Panc1 (cell line): ENCODE measurements around the gene ARHGAP6. TPM values are rescaled to one million over a fixed set of nuclear protein-coding genes. Genes with fewer than 3 reads are reported as not detected.

Source experiments
- ATAC-seq: fragments of 200-7000 bp; cut with Tn5 transposase; 2 replicates; pipeline ENCODE4 v1.9.1; 2020; ENCODE audit warnings: mild to moderate bottlenecking, moderate library complexity
- BruUV-seq: library from RNA; stranded (reverse); fragments of 400-500 nt; replicated peaks from 2 replicates; lab custom pipeline; 2021; lab: Mats Ljungman, UMichigan
- CTCF ChIA-PET: fragments of 300-600 bp; sonication (Branson Sonifier 250); formaldehyde crosslinking; loops from one replicate; lab custom pipeline; 2022; ENCODE audit warnings: antibody characterized with exemption; lab: Charles Lee
- POLR2A ChIA-PET: fragments of 300-600 bp; sonication (Branson Sonifier 250); formaldehyde crosslinking; loops from one replicate; lab custom pipeline; 2022; ENCODE audit warnings: antibody characterized with exemption; lab: Charles Lee
- DNase-seq: peaks from one replicate; pipeline ENCODE4 v3.0.0-alpha.2; 2010; ENCODE audit warnings: low read depth, low spot score
- H3K27ac ChIP-seq: 2 replicates; pipeline ENCODE4 v1.5.1; 2011; ENCODE audit warnings: mild to moderate bottlenecking, low read length, inconsistent platforms
- H3K27me3 ChIP-seq: fragments of 200-500 bp; sonication (Bioruptor generic); 2 replicates; pipeline ENCODE4 v1.6.0; 2014; ENCODE audit warnings: low read length, inconsistent platforms; ENCODE audit not compliant: control insufficient read depth, insufficient read depth
- H3K36me3 ChIP-seq: fragments of 200-500 bp; sonication (Bioruptor generic); 2 replicates; pipeline ENCODE4 v1.5.1; 2014; ENCODE audit warnings: inconsistent platforms, mild to moderate bottlenecking, low read length, moderate library complexity; ENCODE audit not compliant: control insufficient read depth, insufficient read depth
- H3K4me1 ChIP-seq: 2 replicates; pipeline ENCODE4 v1.5.1; 2011; ENCODE audit warnings: inconsistent platforms, mild to moderate bottlenecking, low read length, moderate library complexity; ENCODE audit not compliant: control insufficient read depth, insufficient read depth
- H3K4me3 ChIP-seq, 2 experiments: 2 replicates each; pipeline ENCODE4 v1.5.1; 2011 to 2012; ENCODE audit warnings: low read depth in 2 of 2, low read length in 2 of 2, mild to moderate bottlenecking in 2 of 2, inconsistent platforms in 1 of 2, moderate library complexity in 1 of 2
- H3K9me3 ChIP-seq: fragments of 200-500 bp; sonication (Bioruptor generic); 2 replicates; pipeline ENCODE4 v1.5.1; 2014; ENCODE audit warnings: low read depth, mild to moderate bottlenecking, inconsistent platforms, low read length, moderate library complexity; ENCODE audit not compliant: control insufficient read depth, insufficient read depth
- POLR2AphosphoS5 ChIP-seq: IDR thresholded peaks from 2 replicates; pipeline ENCODE4 v1.6.1; 2012; ENCODE audit warnings: mild to moderate bottlenecking, low read depth, low read length, moderate library complexity
- REST ChIP-seq, 2 experiments: IDR thresholded peaks; 2 replicates each; pipeline ENCODE4 v1.6.1; 2011 to 2012; ENCODE audit warnings: low read depth in 2 of 2, control low read depth in 1 of 2, low read length in 1 of 2, mild to moderate bottlenecking in 1 of 2, moderate library complexity in 1 of 2; ENCODE audit not compliant: insufficient read depth in 1 of 2
- SIN3A ChIP-seq: IDR thresholded peaks from 2 replicates; pipeline ENCODE4 v1.6.1; 2012; ENCODE audit warnings: low read depth, mild to moderate bottlenecking, low read length, moderate library complexity, borderline replicate concordance; ENCODE audit not compliant: insufficient read depth
- TCF7L2 ChIP-seq: IDR thresholded peaks from 2 replicates; pipeline ENCODE4 v1.6.1; 2011; ENCODE audit warnings: mild to moderate bottlenecking, low read depth, low read length, inconsistent platforms
- in situ Hi-C: cut with HindIII; loops from 2 replicates; pipeline ENCODE4 v1.10.0; 2016; ENCODE audit warnings: low sequenced_read_pairs, low pct_unique_long_range_greater_than_20kb
- intact Hi-C: fragments of 100-400 bp; cut with micrococcal nuclease; formaldehyde crosslinking; loops from one replicate; pipeline ENCODE4 v1.10.0; 2022; ENCODE audit not compliant: unreplicated experiment
- total RNA-seq: library from RNA; stranded (reverse); gene quantifications from one replicate; pipeline ENCODE4 v1.2.1, GENCODE V29; 2021; ENCODE audit not compliant: unreplicated experiment
- TF ChIP-seq, protein P1 (sequence below): fragments of 450-650 bp; IDR thresholded peaks from 2 replicates; pipeline ENCODE4 v1.5.1; 2017; ENCODE audit warnings: mild to moderate bottlenecking

ARHGAP6 gene
- total RNA-seq, 1 experiment from 2014 or later: 0.13 TPM

DNA sequence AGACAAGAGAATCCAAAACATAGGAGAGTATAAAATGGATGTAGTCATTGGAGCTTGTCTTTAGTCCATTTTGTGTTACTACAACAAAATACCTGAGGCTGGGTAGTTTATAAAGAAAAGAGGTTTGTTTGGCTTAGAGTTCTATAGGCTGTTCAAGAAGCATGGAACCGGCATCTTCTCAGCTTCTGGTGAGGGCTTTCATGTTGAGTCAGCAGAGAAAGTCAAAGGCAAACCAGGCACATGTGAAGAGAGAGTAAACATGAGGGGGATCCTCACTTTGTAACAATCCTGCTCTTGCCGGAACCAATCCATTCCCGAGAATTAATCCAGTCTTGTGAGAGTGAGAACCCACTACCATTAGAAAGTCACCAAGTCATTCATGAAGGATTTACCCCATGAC is 562.7 kb downstream of the ARHGAP6 start:
- BruUV-seq: no TSS peak
- no peak overlapping the region for H3K27ac ChIP-seq
- intact Hi-C loops (no loop called here), in situ Hi-C loops (no loop called here)
- ChIA-PET CTCF (no interaction called here), POLR2A (no interaction called here)
- H3K9me3 ChIP-seq: no peaks in the 10 kb centered on the region
- H3K4me3 ChIP-seq: no peak overlapping the region
- ATAC-seq (no peak), DNase-seq (no peak)
- H3K4me1 ChIP-seq: no peaks in the 10 kb centered on the region
- H3K36me3 ChIP-seq: no peaks in the 10 kb centered on the region
- TF ChIP-seq SIN3A: no peak
- TF ChIP-seq, protein P1, sequence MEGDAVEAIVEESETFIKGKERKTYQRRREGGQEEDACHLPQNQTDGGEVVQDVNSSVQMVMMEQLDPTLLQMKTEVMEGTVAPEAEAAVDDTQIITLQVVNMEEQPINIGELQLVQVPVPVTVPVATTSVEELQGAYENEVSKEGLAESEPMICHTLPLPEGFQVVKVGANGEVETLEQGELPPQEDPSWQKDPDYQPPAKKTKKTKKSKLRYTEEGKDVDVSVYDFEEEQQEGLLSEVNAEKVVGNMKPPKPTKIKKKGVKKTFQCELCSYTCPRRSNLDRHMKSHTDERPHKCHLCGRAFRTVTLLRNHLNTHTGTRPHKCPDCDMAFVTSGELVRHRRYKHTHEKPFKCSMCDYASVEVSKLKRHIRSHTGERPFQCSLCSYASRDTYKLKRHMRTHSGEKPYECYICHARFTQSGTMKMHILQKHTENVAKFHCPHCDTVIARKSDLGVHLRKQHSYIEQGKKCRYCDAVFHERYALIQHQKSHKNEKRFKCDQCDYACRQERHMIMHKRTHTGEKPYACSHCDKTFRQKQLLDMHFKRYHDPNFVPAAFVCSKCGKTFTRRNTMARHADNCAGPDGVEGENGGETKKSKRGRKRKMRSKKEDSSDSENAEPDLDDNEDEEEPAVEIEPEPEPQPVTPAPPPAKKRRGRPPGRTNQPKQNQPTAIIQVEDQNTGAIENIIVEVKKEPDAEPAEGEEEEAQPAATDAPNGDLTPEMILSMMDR: no peak
- TF ChIP-seq TCF7L2: no peak
- TF ChIP-seq POLR2AphosphoS5: no peak
- no peak for TF ChIP-seq REST (IDR thresholded peaks at IDR 0.05; ENCODE audit: insufficient read depth in 1 of 2, low read depth in 2 of 2, low read length in 1 of 2)
- H3K27me3 ChIP-seq: no peaks in the 10 kb centered on the region

DNA sequence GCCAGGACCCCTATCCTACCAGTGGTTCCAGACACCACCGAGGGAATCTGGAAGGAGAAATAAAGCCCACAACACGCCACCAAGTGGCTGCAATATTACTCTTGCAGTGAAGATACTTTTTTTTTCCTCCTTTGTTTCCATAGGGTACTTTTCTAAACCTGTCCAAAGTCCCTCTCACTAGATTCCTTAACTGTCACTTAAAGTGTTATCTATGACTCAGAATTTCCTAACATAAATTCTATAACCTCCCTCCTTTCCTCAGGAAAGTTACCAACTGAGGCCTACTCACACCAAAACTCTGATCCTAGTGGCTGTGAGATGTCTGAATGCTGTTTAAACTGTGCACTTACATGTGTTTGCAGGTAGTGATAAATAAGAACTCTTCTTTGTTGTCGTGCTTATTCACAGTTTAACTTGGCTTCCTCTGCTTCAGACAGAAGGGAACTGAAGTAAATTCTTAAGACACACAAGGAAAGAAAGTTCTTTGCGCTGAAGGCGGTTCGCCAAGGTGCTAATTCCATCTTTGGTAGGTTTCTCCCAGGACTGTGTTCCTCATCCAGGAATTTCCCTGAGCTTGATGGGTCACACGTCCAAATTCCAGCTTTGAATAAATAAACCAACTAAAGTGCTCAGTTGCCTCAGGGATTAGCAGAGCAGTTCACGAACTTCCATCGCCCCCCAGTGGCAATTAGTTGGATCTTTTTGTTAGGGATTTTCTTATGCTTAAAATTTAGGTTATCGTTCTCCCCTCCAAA is 565.3 kb downstream of the ARHGAP6 start:
- in situ Hi-C loops: no loop called here
- H3K9me3 ChIP-seq: no peaks in the 10 kb centered on the region
- TF ChIP-seq, protein P1: peak; percentile 62
- TF ChIP-seq SIN3A: no peak
- peak overlapping the region; percentile 57; the same call in 1 of the 2 replicates for H3K27ac ChIP-seq
- no peak for DNase-seq
- ATAC-seq: peak; percentile 65; the same call in 1 of the 2 replicates
- no peaks in the 10 kb centered on the region for H3K4me1 ChIP-seq
- ChIA-PET POLR2A (no interaction called here), CTCF (interaction anchor here (0.8 to 1.5 kb wide), 2 partner anchors 331 to 910 kb away, joined by 4 to 5 read pairs; no protein-coding TSS in a partner anchor)
- intact Hi-C loops: no loop called here
- no peak overlapping the region for H3K4me3 ChIP-seq
- no peaks in the 10 kb centered on the region for H3K36me3 ChIP-seq
- H3K27me3 ChIP-seq: no peaks in the 10 kb centered on the region
- no TSS peak for BruUV-seq
